RWPE1 (cell line): ENCODE data around the gene PHPT1.

Experiments used
- CTCF ChIA-PET: fragments of 350-600 bp; sonication (Branson Sonifier 250); formaldehyde crosslinking; extraction: SDS; loops from one replicate; lab custom pipeline; 2021; lab: Yijun Ruan, JAX
- POLR2A ChIA-PET: fragments of 400-600 bp; formaldehyde crosslinking; extraction: SDS; loops from one replicate; lab custom pipeline; 2020; ENCODE audit warnings: antibody characterized with exemption; ENCODE audit not compliant: low non-redundant PET; lab: Yijun Ruan, JAX
- DNase-seq: peaks from one replicate; pipeline ENCODE4 v3.0.0; 2012; ENCODE audit warnings: low spot score
- H3K27ac ChIP-seq: fragments of 450-650 bp; 2 replicates; pipeline ENCODE4 v1.5.1; 2017
- CTCF ChIP-seq: fragments of 450-650 bp; conservative IDR thresholded peaks from 2 replicates; pipeline ENCODE4 v1.5.1; 2017; ENCODE audit warnings: low read depth, mild to moderate bottlenecking

The PHPT1 gene

GRCh38 chr9:136885950-136886578 lies 36.9 kb downstream of the PHPT1 start, which contains the start of gene TRAF2:
Gene TRAF2, plus strand, starts transcription at chr9:136886516. Its CDS starts 12,225 bp downstream, at chr9:136898741.
- TF ChIP-seq CTCF, result no peak
- peak within 1 kb of the TSS; percentile 85 for H3K27ac ChIP-seq
- DNase-seq, result peak; percentile 100
- ChIA-PET POLR2A (interaction anchor here (0.6 to 1.3 kb wide), 4 partner anchors 12 to 159 kb away, joined by 3 read pairs; partner anchors contain the start of gene AJM1), CTCF (no interaction called here)

GRCh38 chr9:136886610-136887597 lies 37.7 kb downstream of the PHPT1 start:
- ChIA-PET CTCF (interaction anchor here (0.7 kb wide), 1 partner anchor 54 kb away, joined by 3 read pairs; no protein-coding TSS in a partner anchor), POLR2A (interaction anchor here (0.7 kb wide), 2 partner anchors 51 to 160 kb away, joined by 3 read pairs; no protein-coding TSS in a partner anchor)
- peak; percentile 57 for DNase-seq

GRCh38 chr9:136888454-136888853 lies 39.2 kb downstream of the PHPT1 start:
- CTCF ChIA-PET, result no interaction called here
- POLR2A ChIA-PET, result interaction anchor here (0.6 kb wide), 1 partner anchor 21 kb away, joined by 3 read pairs; no protein-coding TSS in a partner anchor
- no peak for TF ChIP-seq CTCF
- DNase-seq, result no peak
- H3K27ac ChIP-seq, result peak overlapping the region; percentile 85

More at GRCh38 chr9:136886610-136887597, 37.7 kb downstream of the PHPT1 start:
- TF ChIP-seq CTCF, result no peak
- peak overlapping the region; percentile 85 for H3K27ac ChIP-seq

- ChIA-PET POLR2A (interaction anchor here (0.6 kb wide), 1 partner anchor 13 kb away, joined by 4 read pairs; no protein-coding TSS in a partner anchor), CTCF (interaction anchor here (0.6 kb wide), 1 partner anchor 49 kb away, joined by 3 read pairs; no protein-coding TSS in a partner anchor)
- no peak overlapping the region for H3K27ac ChIP-seq
- no peak for DNase-seq
- TF ChIP-seq CTCF, result no peak
Observed at GRCh38 chr9:136889858-136890257, 40.6 kb downstream of the PHPT1 start.

GRCh38 chr9:136890661-136891060 lies 41.5 kb downstream of the PHPT1 start:
- ChIA-PET CTCF (no interaction called here), POLR2A (interaction anchor here (0.6 kb wide), 1 partner anchor 12 kb away, joined by 4 read pairs; no protein-coding TSS in a partner anchor)
- DNase-seq, result no peak
- peak overlapping the region; percentile 29 for H3K27ac ChIP-seq
- TF ChIP-seq CTCF, result no peak

GRCh38 chr9:136896027-136896426 lies 46.8 kb downstream of the PHPT1 start:
- CTCF ChIA-PET, result interaction anchor here (0.6 kb wide), 1 partner anchor 14 kb away, joined by 3 read pairs; no protein-coding TSS in a partner anchor
- H3K27ac ChIP-seq, result peak overlapping the region; percentile 22
- no peak for DNase-seq
- no peak for TF ChIP-seq CTCF
- POLR2A ChIA-PET, result no interaction called here
